IPS-11a (cell line): ENCODE data around the gene OR9Q1.

ENCODE experiments used
- H3K4me3 ChIP-seq: one replicate; pipeline ENCODE4 v1.5.1; 2013; ENCODE audit warnings: low read depth, low read length, control low read depth

Gene OR9Q1

GRCh38 chr11:58227956-58228615 is 204.4 kb downstream of the OR9Q1 start:
- H3K4me3 ChIP-seq: no peak overlapping the region
